ENCODE results near the gene PRKCQ. TPM values are rescaled to one million over a fixed set of nuclear protein-coding genes. Genes with fewer than 3 reads are reported as not detected.

The PRKCQ gene
- total RNA-seq, 1 donor from 2014 or later = 2.1 TPM

DNA sequence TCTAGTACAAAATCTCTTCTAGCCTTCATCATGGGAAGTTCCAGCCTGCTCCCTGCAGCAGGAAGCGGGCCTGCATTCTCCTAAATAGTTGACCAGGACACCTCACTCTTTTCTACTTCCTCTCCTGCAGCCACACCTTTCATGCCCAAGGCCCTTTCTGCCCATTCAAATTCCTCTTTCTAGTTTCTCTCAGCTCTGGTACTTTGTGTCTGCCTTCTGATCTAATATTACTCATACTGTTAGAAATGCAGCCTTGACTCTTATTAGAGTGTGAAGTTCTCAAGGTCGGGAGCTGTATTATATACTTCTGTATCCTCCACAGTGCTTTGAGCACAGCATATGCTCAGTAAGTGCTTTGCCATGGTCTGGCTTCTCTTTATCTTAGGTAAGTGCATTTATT, 103.1 kb downstream of the PRKCQ start:
- Histone ChIP-seq H3K27me3 (ENCODE audit: insufficient read depth, low read length) (no peaks in the 10 kb centered on the region), H3K4me3 (ENCODE audit: insufficient read depth, low read depth, low read length) (no peak overlapping the region), H4K20me1 (ENCODE audit: insufficient read depth, low read length) (no peaks in the 10 kb centered on the region), H2AFZ (ENCODE audit: low read depth, low read length) (no peak overlapping the region), H3K9me3 (ENCODE audit: insufficient read depth, low read depth, low read length) (no peaks in the 10 kb centered on the region), H3K79me2 (ENCODE audit: insufficient read depth, low read length) (no peaks in the 10 kb centered on the region), H3K36me3 (ENCODE audit: insufficient read depth, low read length) (no peaks in the 10 kb centered on the region), H3K4me1 (ENCODE audit: insufficient read depth, low read length) (no peaks in the 10 kb centered on the region), H3K9ac (ENCODE audit: low read length) (no peak overlapping the region), H3K27ac (ENCODE audit: low read depth, low read length) (no peak overlapping the region), H3K4me2 (ENCODE audit: low read length) (no peak overlapping the region)
- TF ChIP-seq, protein P1, sequence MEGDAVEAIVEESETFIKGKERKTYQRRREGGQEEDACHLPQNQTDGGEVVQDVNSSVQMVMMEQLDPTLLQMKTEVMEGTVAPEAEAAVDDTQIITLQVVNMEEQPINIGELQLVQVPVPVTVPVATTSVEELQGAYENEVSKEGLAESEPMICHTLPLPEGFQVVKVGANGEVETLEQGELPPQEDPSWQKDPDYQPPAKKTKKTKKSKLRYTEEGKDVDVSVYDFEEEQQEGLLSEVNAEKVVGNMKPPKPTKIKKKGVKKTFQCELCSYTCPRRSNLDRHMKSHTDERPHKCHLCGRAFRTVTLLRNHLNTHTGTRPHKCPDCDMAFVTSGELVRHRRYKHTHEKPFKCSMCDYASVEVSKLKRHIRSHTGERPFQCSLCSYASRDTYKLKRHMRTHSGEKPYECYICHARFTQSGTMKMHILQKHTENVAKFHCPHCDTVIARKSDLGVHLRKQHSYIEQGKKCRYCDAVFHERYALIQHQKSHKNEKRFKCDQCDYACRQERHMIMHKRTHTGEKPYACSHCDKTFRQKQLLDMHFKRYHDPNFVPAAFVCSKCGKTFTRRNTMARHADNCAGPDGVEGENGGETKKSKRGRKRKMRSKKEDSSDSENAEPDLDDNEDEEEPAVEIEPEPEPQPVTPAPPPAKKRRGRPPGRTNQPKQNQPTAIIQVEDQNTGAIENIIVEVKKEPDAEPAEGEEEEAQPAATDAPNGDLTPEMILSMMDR (IDR thresholded peaks at IDR 0.05; ENCODE audit: insufficient read depth, low read depth, low read length) = no peak
- TF ChIP-seq EZH2 (IDR thresholded peaks at IDR 0.05; ENCODE audit: insufficient read depth, low read length) = no peak
- Mint-ChIP-seq H3K4me1 (ENCODE audit: low read depth, unreplicated experiment) (peaks cover 25% of the 10 kb centered on the region), H3K27me3 (ENCODE audit: low read depth, unreplicated experiment) (no peaks in the 10 kb centered on the region), H3K9me3 (ENCODE audit: unreplicated experiment) (no peaks in the 10 kb centered on the region), H3K27ac (ENCODE audit: unreplicated experiment) (no peak overlapping the region), H3K4me3 (ENCODE audit: unreplicated experiment) (no peak overlapping the region), H3K36me3 (ENCODE audit: low read depth, unreplicated experiment) (no peaks in the 10 kb centered on the region)
- FAIRE-seq (no peak), DNase-seq (ENCODE audit: low read depth) (no peak)

DNA sequence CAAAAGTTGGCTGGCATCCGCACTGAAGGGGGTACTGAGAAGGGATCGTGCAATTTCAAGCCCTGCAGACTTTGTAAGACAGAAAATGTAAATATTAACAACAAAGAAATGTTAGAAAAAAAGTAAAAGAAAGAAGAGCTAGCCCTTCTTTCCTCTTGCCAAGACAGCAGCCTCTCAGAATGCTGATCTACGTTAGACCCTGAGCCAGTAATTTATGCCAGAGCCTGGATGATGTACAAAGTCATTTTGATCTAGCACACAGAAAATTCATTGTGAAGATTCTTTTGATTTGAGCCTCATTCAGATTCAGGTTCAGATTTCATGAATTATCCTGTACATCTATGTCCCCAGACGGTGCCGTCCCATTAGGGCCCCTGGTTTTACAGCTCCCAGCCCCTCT, 105.2 kb downstream of the PRKCQ start:
- H3K79me2 ChIP-seq (ENCODE audit: insufficient read depth, low read length) = no peaks in the 10 kb centered on the region
- TF ChIP-seq, protein P1 (IDR thresholded peaks at IDR 0.05; ENCODE audit: insufficient read depth, low read depth, low read length) = no peak
- no peak for TF ChIP-seq EZH2 (IDR thresholded peaks at IDR 0.05; ENCODE audit: insufficient read depth, low read length)
- Mint-ChIP-seq H3K4me3 (ENCODE audit: unreplicated experiment) (no peak overlapping the region), H3K27me3 (ENCODE audit: low read depth, unreplicated experiment) (no peaks in the 10 kb centered on the region), H3K27ac (ENCODE audit: unreplicated experiment) (no peak overlapping the region), H3K4me1 (ENCODE audit: low read depth, unreplicated experiment) (peaks cover 25% of the 10 kb centered on the region), H3K9me3 (ENCODE audit: unreplicated experiment) (no peaks in the 10 kb centered on the region), H3K36me3 (ENCODE audit: low read depth, unreplicated experiment) (no peaks in the 10 kb centered on the region)
- H3K4me1 ChIP-seq (ENCODE audit: insufficient read depth, low read length) = no peaks in the 10 kb centered on the region
- no peak overlapping the region for H3K27ac ChIP-seq (ENCODE audit: low read depth, low read length)
- H3K27me3 ChIP-seq (ENCODE audit: insufficient read depth, low read length) = no peaks in the 10 kb centered on the region
- no peaks in the 10 kb centered on the region for H3K9me3 ChIP-seq (ENCODE audit: insufficient read depth, low read depth, low read length)
- H3K9ac ChIP-seq (ENCODE audit: low read length) = no peak overlapping the region
- H3K4me2 ChIP-seq (ENCODE audit: low read length) = no peak overlapping the region
- H4K20me1 ChIP-seq (ENCODE audit: insufficient read depth, low read length) = no peaks in the 10 kb centered on the region
- FAIRE-seq (no peak), DNase-seq (ENCODE audit: low read depth) (no peak)
- no peaks in the 10 kb centered on the region for H3K36me3 ChIP-seq (ENCODE audit: insufficient read depth, low read length)
- H2AFZ ChIP-seq (ENCODE audit: low read depth, low read length) = no peak overlapping the region
- H3K4me3 ChIP-seq (ENCODE audit: insufficient read depth, low read depth, low read length) = no peak overlapping the region

DNA sequence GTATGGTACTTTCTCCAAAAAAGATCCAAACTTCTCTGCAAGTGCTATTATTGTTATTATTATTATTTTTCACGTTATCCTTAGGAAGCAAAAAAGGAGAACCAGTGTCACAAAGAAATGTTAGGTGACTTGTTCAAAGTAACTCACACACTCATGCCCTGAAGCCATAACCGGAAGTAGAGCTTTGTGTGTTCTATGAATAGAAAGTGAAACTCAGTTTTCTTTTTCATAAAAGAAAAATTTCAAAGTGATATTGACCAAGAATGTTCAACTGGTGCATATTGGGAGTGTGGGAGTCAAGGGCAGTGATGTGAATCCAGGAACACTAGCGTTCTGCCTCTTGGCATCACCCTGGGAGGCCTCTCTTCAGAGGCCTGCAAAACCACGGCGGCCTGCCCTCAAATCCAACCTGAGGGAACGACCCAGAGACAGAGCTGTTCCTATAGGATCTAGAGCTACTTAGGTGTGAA, 106.1 kb downstream of the PRKCQ start:
- H3K9ac ChIP-seq (ENCODE audit: low read length) = no peak overlapping the region
- no peaks in the 10 kb centered on the region for H3K27me3 ChIP-seq (ENCODE audit: insufficient read depth, low read length)
- Mint-ChIP-seq H3K36me3 (ENCODE audit: low read depth, unreplicated experiment) (no peaks in the 10 kb centered on the region), H3K27me3 (ENCODE audit: low read depth, unreplicated experiment) (no peaks in the 10 kb centered on the region), H3K4me1 (ENCODE audit: low read depth, unreplicated experiment) (peaks cover 25% of the 10 kb centered on the region), H3K27ac (ENCODE audit: unreplicated experiment) (peak overlapping the region; percentile 77), H3K4me3 (ENCODE audit: unreplicated experiment) (no peak overlapping the region), H3K9me3 (ENCODE audit: unreplicated experiment) (no peaks in the 10 kb centered on the region)
- peak overlapping the region; percentile 44 for H3K4me2 ChIP-seq (ENCODE audit: low read length)
- TF ChIP-seq, protein P1 (IDR thresholded peaks at IDR 0.05; ENCODE audit: insufficient read depth, low read depth, low read length) = no peak
- no peak for TF ChIP-seq EZH2 (IDR thresholded peaks at IDR 0.05; ENCODE audit: insufficient read depth, low read length)
- H3K4me1 ChIP-seq (ENCODE audit: insufficient read depth, low read length) = no peaks in the 10 kb centered on the region
- no peak for DNase-seq (ENCODE audit: low read depth)
- peak overlapping the region; percentile 64 for H2AFZ ChIP-seq (ENCODE audit: low read depth, low read length)
- no peaks in the 10 kb centered on the region for H3K79me2 ChIP-seq (ENCODE audit: insufficient read depth, low read length)
- no peak overlapping the region for H3K27ac ChIP-seq (ENCODE audit: low read depth, low read length)
- H3K9me3 ChIP-seq (ENCODE audit: insufficient read depth, low read depth, low read length) = no peaks in the 10 kb centered on the region
- no peak for FAIRE-seq
- no peaks in the 10 kb centered on the region for H3K36me3 ChIP-seq (ENCODE audit: insufficient read depth, low read length)
- H4K20me1 ChIP-seq (ENCODE audit: insufficient read depth, low read length) = no peaks in the 10 kb centered on the region
- H3K4me3 ChIP-seq (ENCODE audit: insufficient read depth, low read depth, low read length) = no peak overlapping the region
